ENCODE data around the gene AFF3. TPM values are rescaled to one million over a fixed set of nuclear protein-coding genes. Genes with fewer than 3 reads are reported as not detected.
A peak's percentile ranks its signal among the peaks of the same experiment; 100 is the strongest.

AFF3 gene
- total RNA-seq, 2 experiments from 2014 or later, result 3.1 to 3.5 TPM

DNA sequence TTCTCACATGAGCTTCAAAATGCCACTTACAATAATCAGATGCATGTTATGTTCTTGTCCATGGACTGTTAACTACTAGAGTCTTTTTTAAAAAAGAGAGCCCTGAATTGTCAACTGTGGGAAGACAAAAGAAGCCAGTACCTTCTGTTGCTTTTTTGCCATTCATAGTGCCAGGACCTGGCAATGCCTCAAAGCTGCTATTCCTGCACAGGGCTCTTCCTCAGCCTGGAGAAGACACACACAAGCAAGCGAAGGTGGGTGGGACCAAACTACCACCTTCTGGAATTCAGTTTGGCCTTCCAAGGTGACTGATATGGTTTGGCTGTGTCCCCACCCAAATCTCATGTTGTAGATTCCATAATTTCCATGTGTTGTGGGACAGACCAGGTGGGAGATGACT, 160.6 kb downstream of the AFF3 start:
- CTCF ChIA-PET, result no interaction called here
- H3K27me3 Mint-ChIP-seq, result no peaks in the 10 kb centered on the region
- POLR2A ChIA-PET, result interaction anchor here (0.6 kb wide), 1 partner anchor 12 kb away, joined by 3 read pairs; no protein-coding TSS in a partner anchor

DNA sequence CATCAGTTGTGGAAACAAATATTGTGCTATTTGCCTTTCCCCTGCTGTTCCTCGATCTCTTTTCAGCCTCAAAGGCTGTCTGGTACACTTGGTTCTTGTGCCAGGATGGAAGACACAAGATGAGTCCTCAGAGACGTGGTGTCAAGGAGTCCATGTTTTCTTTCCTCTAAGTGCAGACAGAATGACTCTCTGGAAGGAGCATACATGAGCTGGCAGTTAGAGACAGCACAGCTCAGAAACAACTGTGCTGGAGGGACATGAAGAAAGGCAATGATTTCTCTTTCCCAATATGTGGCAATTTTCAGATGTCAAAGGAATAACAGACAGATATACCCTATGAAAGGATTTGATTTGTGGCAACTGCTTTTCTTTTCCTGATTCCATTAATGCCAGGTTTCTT, 162.2 kb downstream of the AFF3 start:
- CTCF ChIA-PET, result no interaction called here
- ATAC-seq (no peak), DNase-seq (no peak)
- H3K27me3 Mint-ChIP-seq, result no peaks in the 10 kb centered on the region
- H3K4me3 Mint-ChIP-seq, result no peak overlapping the region
- no peak for TF ChIP-seq CTCF (IDR thresholded peaks at IDR 0.05)
- H3K36me3 Mint-ChIP-seq (ENCODE audit: low read depth), result no peaks in the 10 kb centered on the region
- intact Hi-C loops (cut with micrococcal nuclease), result no loop called here
- no peak overlapping the region for H3K27ac Mint-ChIP-seq
- H3K9me3 Mint-ChIP-seq, result no peaks in the 10 kb centered on the region
- peaks cover 6% of the 10 kb centered on the region for H3K4me1 Mint-ChIP-seq (ENCODE audit: low read depth)
- POLR2A ChIA-PET, result no interaction called here

More for the DNA sequence above, 160.6 kb downstream of the AFF3 start:
- Mint-ChIP-seq H3K4me3 (no peak overlapping the region), H3K9me3 (no peaks in the 10 kb centered on the region), H3K4me1 (ENCODE audit: low read depth) (no peaks in the 10 kb centered on the region), H3K36me3 (ENCODE audit: low read depth) (no peaks in the 10 kb centered on the region), H3K27ac (no peak overlapping the region)
- TF ChIP-seq CTCF (IDR thresholded peaks at IDR 0.05), result no peak
- intact Hi-C loops (cut with micrococcal nuclease), result no loop called here
- no peak for DNase-seq
- ATAC-seq, result no peak

DNA sequence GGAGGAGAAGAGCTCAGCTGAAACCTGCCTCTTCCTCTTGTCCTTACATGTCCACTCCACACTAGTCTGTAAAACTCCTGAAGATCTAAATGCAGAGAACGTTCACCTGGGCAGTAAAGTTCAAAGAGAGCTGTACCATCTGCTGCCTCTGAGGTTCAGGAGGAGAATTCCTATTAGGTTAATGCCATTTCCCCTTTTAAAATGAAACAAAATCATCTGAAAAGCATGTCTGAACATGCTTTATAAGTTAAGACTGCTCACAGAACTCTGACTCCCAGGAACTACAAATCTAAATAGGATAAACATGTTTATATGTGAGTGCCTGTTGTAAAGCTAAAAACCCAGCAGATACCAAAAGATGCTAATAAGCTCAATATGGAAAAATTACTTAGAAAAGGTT, 164.4 kb downstream of the AFF3 start:
- ATAC-seq (no peak), DNase-seq (no peak)
- ChIA-PET POLR2A (no interaction called here), CTCF (no interaction called here)
- Mint-ChIP-seq H3K4me3 (no peak overlapping the region), H3K4me1 (ENCODE audit: low read depth) (peaks cover 6% of the 10 kb centered on the region), H3K36me3 (ENCODE audit: low read depth) (no peaks in the 10 kb centered on the region), H3K27ac (no peak overlapping the region), H3K27me3 (no peaks in the 10 kb centered on the region), H3K9me3 (no peaks in the 10 kb centered on the region)
- intact Hi-C loops (cut with micrococcal nuclease), result no loop called here
- no peak for TF ChIP-seq CTCF (IDR thresholded peaks at IDR 0.05)

DNA sequence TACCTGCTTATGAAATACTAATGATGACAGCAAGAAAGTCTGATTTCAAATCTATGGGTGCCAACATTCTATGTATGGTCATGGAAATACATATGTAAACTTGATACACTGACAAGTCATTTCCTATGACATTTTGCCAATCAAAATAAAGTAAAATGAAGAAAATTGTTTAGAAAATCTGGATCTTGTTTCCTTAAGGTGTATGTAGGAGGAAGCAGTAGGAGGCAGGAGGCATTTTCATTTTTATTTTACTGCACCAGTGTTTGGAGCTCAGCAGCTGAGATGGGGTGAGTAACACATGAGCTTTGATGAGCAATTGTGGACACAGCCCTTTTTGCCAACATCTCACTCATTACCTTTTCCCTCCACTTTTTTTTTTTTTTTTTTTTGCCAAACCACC, 167.0 kb downstream of the AFF3 start:
- TF ChIP-seq CTCF (IDR thresholded peaks at IDR 0.05), result no peak
- ChIA-PET POLR2A (no interaction called here), CTCF (no interaction called here)
- Mint-ChIP-seq H3K27me3 (no peaks in the 10 kb centered on the region), H3K9me3 (no peaks in the 10 kb centered on the region), H3K27ac (peak overlapping the region; percentile 11), H3K4me3 (no peak overlapping the region), H3K36me3 (ENCODE audit: low read depth) (no peaks in the 10 kb centered on the region), H3K4me1 (ENCODE audit: low read depth) (peaks cover 10% of the 10 kb centered on the region)
- DNase-seq (no peak), ATAC-seq (no peak)
- intact Hi-C loops (cut with micrococcal nuclease), result no loop called here

DNA sequence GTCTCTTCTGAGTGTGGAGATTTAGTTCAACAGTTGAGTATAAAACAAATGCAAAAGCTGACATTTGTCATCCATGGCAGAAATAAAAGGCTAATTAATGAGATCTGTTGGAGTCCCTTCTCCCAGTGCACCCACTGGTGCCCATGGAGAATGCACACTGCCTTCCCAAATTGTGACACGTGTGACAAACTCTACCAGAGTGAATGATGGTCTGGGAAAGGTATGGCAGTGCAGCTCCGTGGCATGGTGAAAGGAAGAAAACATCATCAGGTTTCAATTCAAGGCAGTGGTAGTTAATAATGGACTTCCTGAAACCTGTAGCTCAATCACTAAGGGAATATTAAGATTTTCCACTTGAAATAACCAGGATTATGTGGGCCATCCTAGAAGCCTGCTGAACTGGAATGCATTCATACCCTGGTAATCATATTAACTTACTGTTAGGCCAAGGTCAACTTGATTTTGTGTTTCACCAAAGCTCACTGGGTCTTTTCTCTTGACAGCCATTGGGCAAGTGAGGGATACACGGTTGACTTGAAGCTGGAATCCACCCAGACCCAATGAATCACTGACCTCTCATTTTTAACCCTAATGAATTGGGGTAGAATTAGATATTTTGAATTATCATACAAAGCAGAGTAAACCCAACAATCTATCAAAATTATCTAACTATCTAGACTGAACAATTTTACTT, 167.6 kb downstream of the AFF3 start:
- H3K27me3 Mint-ChIP-seq, result no peaks in the 10 kb centered on the region
- CTCF ChIA-PET, result no interaction called here
- H3K4me3 Mint-ChIP-seq, result no peak overlapping the region
- no peak overlapping the region for H3K27ac Mint-ChIP-seq
- DNase-seq (no peak), ATAC-seq (no peak)
- no peaks in the 10 kb centered on the region for H3K9me3 Mint-ChIP-seq
- intact Hi-C loops (cut with micrococcal nuclease), result no loop called here
- peaks cover 10% of the 10 kb centered on the region for H3K4me1 Mint-ChIP-seq (ENCODE audit: low read depth)
- no peaks in the 10 kb centered on the region for H3K36me3 Mint-ChIP-seq (ENCODE audit: low read depth)
- no peak for TF ChIP-seq CTCF (IDR thresholded peaks at IDR 0.05)
- POLR2A ChIA-PET, result no interaction called here

Measured in activated CD8-positive, alpha-beta T cell treated with anti-CD3 and anti-CD28 coated beads for 36 hours (primary cell).